IMR-90 (cell line): ENCODE data around the gene SUN5. TPM values are rescaled to one million over a fixed set of nuclear protein-coding genes. Genes with fewer than 3 reads are reported as not detected.

Source experiments
- ATAC-seq: fragments of 200-7000 bp; cut with Tn5 transposase; 2 replicates; pipeline ENCODE4 v1.9.1; 2020; ENCODE audit warnings: low read depth, mild to moderate bottlenecking, moderate library complexity
- BruUV-seq: library from RNA; stranded (reverse); fragments of 400-500 nt; replicated peaks from 2 replicates; lab custom pipeline; 2021; lab: Mats Ljungman, UMichigan
- CTCF ChIA-PET: fragments of 300-600 bp; formaldehyde crosslinking; extraction: SDS; loops from one replicate; lab custom pipeline; 2021; ENCODE audit warnings: antibody characterized with exemption; lab: Yijun Ruan, JAX
- POLR2A ChIA-PET: fragments of 300-600 bp; sonication (Branson Sonifier 250); formaldehyde crosslinking; loops from one replicate; lab custom pipeline; 2022; ENCODE audit warnings: antibody characterized with exemption; ENCODE audit not compliant: unreplicated experiment; lab: Charles Lee
- DNase-seq: peaks from one replicate; pipeline ENCODE4 v3.0.0; 2013
- H2AFZ ChIP-seq: replicated peaks from 2 replicates; pipeline ENCODE3; 2013; ENCODE audit warnings: low read length, mild to moderate bottlenecking; ENCODE audit not compliant: poor library complexity
- H2AK5ac ChIP-seq: 2 replicates; pipeline ENCODE4 v1.6.1; 2013; ENCODE audit warnings: low read depth, low read length, inconsistent platforms
- H2AK9ac ChIP-seq: replicated peaks from 2 replicates; pipeline ENCODE3; 2013; ENCODE audit warnings: mild to moderate bottlenecking, low read depth, low read length, moderate library complexity; ENCODE audit not compliant: poor library complexity
- H2BK120ac ChIP-seq: 2 replicates; pipeline ENCODE4 v1.6.1; 2013; ENCODE audit warnings: low read depth, low read length, inconsistent platforms
- H2BK15ac ChIP-seq: 3 replicates; pipeline ENCODE4 v1.6.1; 2013; ENCODE audit warnings: low read depth, low read length, inconsistent platforms
- H2BK20ac ChIP-seq: 2 replicates; pipeline ENCODE4 v1.6.1; 2013; ENCODE audit warnings: low read depth, mild to moderate bottlenecking, inconsistent platforms, low read length, moderate library complexity
- H2BK5ac ChIP-seq: 2 replicates; pipeline ENCODE4 v1.6.1; 2013; ENCODE audit warnings: mild to moderate bottlenecking, low read depth, low read length, inconsistent platforms; ENCODE audit not compliant: poor library complexity, severe bottlenecking
- H3K14ac ChIP-seq: replicated peaks from 2 replicates; pipeline ENCODE4 v1.6.1; 2013; ENCODE audit warnings: low read depth, low read length, inconsistent platforms
- H3K18ac ChIP-seq: 2 replicates; pipeline ENCODE4 v1.6.1; 2013; ENCODE audit warnings: low read depth, low read length, control low read depth
- H3K23ac ChIP-seq: 2 replicates; pipeline ENCODE4 v1.6.1; 2013; ENCODE audit warnings: low read depth, low read length, inconsistent platforms
- H3K27ac ChIP-seq: 2 replicates; pipeline ENCODE4 v1.5.1; 2013; ENCODE audit warnings: mild to moderate bottlenecking, control low read depth, low read length; ENCODE audit not compliant: insufficient read depth
- H3K27me3 ChIP-seq: 2 replicates; pipeline ENCODE4 v1.6.1; 2013; ENCODE audit warnings: low read length; ENCODE audit not compliant: control insufficient read depth, insufficient read depth
- H3K36me3 ChIP-seq: 2 replicates; pipeline ENCODE4 v1.6.1; 2013; ENCODE audit warnings: low read length, mixed read lengths; ENCODE audit not compliant: control insufficient read depth, insufficient read depth
- H3K4ac ChIP-seq: 2 replicates; pipeline ENCODE4 v1.6.1; 2013; ENCODE audit warnings: low read depth, low read length, inconsistent platforms
- H3K4me1 ChIP-seq: 2 replicates; pipeline ENCODE4 v1.6.1; 2013; ENCODE audit warnings: low read length, mixed read lengths; ENCODE audit not compliant: control insufficient read depth, insufficient read depth
- H3K4me2 ChIP-seq: 2 replicates; pipeline ENCODE4 v1.6.1; 2013; ENCODE audit warnings: low read depth, mild to moderate bottlenecking, control low read depth, low read length, moderate library complexity
- H3K4me3 ChIP-seq: 2 replicates; pipeline ENCODE4 v1.5.1; 2013; ENCODE audit warnings: low read depth, mild to moderate bottlenecking, control low read depth, low read length, moderate library complexity; ENCODE audit not compliant: insufficient read depth
- H3K56ac ChIP-seq: 2 replicates; pipeline ENCODE4 v1.6.1; 2013; ENCODE audit warnings: low read length, inconsistent platforms; ENCODE audit not compliant: insufficient read depth; ENCODE audit errors: extremely low read depth
- H3K79me1 ChIP-seq, 2 experiments: 2 replicates each; pipeline ENCODE4 v1.6.1; 2013; ENCODE audit warnings: low read length in 2 of 2, inconsistent platforms in 1 of 2, low read depth in 1 of 2
- H3K9ac ChIP-seq: 2 replicates; pipeline ENCODE4 v1.6.1; 2013; ENCODE audit warnings: low read depth, low read length, control low read depth
- H3K9me1 ChIP-seq: 2 replicates; pipeline ENCODE4 v1.6.1; 2013; ENCODE audit warnings: low read length, inconsistent platforms; ENCODE audit not compliant: insufficient read depth
- H3K9me3 ChIP-seq: 2 replicates; pipeline ENCODE4 v1.6.1; 2013; ENCODE audit warnings: low read length; ENCODE audit not compliant: control insufficient read depth, insufficient read depth
- H4K20me1 ChIP-seq: 2 replicates; pipeline ENCODE4 v1.6.1; 2013; ENCODE audit warnings: low read length, inconsistent platforms; ENCODE audit not compliant: insufficient read depth
- H4K5ac ChIP-seq: 2 replicates; pipeline ENCODE4 v1.6.1; 2013; ENCODE audit warnings: mild to moderate bottlenecking, low read depth, low read length, control low read depth
- H4K8ac ChIP-seq, 2 experiments: 2 replicates each; pipeline ENCODE4 v1.6.1; 2013; ENCODE audit warnings: low read depth in 2 of 2, low read length in 2 of 2, control low read depth in 1 of 2, inconsistent platforms in 1 of 2
- H4K91ac ChIP-seq: 2 replicates; pipeline ENCODE4 v1.6.1; 2013; ENCODE audit warnings: low read depth, low read length, inconsistent platforms; ENCODE audit not compliant: insufficient read depth
- BHLHE40 ChIP-seq: fragments of 150-350 bp; IDR thresholded peaks from 2 replicates; pipeline ENCODE4 v1.6.1; 2016; ENCODE audit warnings: mild to moderate bottlenecking, low read depth, low read length
- CEBPB ChIP-seq: IDR thresholded peaks from 2 replicates; pipeline ENCODE4 v1.6.1; 2012; ENCODE audit warnings: low read depth, low read length, improper control_type of control experiment
- MAFK ChIP-seq: IDR thresholded peaks from 2 replicates; pipeline ENCODE4 v1.6.1; 2012; ENCODE audit warnings: low read depth, low read length, improper control_type of control experiment
- MAZ ChIP-seq: IDR thresholded peaks from 2 replicates; pipeline ENCODE4 v1.6.1; 2012; ENCODE audit warnings: low read depth, mild to moderate bottlenecking, low read length, improper control_type of control experiment, moderate library complexity, borderline replicate concordance
- MXI1 ChIP-seq: IDR thresholded peaks from 2 replicates; pipeline ENCODE4 v1.6.1; 2012; ENCODE audit warnings: low read depth, mild to moderate bottlenecking, low read length, moderate library complexity, borderline replicate concordance
- NFE2L2 ChIP-seq: fragments of 150-350 bp; IDR thresholded peaks from 2 replicates; pipeline ENCODE4 v1.6.1; 2016; ENCODE audit warnings: low read depth, mild to moderate bottlenecking, low read length
- RAD21 ChIP-seq: IDR thresholded peaks from 2 replicates; pipeline ENCODE4 v1.6.1; 2012; ENCODE audit warnings: low read length, improper control_type of control experiment
- RCOR1 ChIP-seq: IDR thresholded peaks from 2 replicates; pipeline ENCODE4 v1.6.1; 2012; ENCODE audit warnings: mild to moderate bottlenecking, low read length, improper control_type of control experiment; ENCODE audit not compliant: insufficient replicate concordance
- RFX5 ChIP-seq: IDR thresholded peaks from 2 replicates; pipeline ENCODE4 v1.8.0; 2012; ENCODE audit warnings: low read depth, mild to moderate bottlenecking, low read length, moderate library complexity
- SMC3 ChIP-seq: fragments of 150-350 bp; IDR thresholded peaks from 2 replicates; pipeline ENCODE4 v1.6.1; 2016; ENCODE audit warnings: low read depth, mild to moderate bottlenecking, antibody characterized with exemption, low read length, moderate library complexity
- WGBS, 2 experiments: methylation state at CpG; one replicate each; pipeline versions ENCODE4 v1.1.5 to v1.1.7; 2013; ENCODE audit warnings: missing lambda C conversion rate in 2 of 2; ENCODE audit not compliant: insufficient read length in 1 of 2; ENCODE audit errors: extremely low coverage in 2 of 2; 5-methylcytosine and 5-hydroxymethylcytosine counted together
- dilution Hi-C: fragments of 300-500 bp; cut with HindIII; formaldehyde crosslinking; loops from one replicate; pipeline ENCODE4 v1.14.3; 2018; ENCODE audit warnings: low sequenced_read_pairs; ENCODE audit not compliant: unreplicated experiment
- in situ Hi-C: fragments of 300-500 bp; cut with MboI; formaldehyde crosslinking; loops from 3 replicates; pipeline ENCODE4 v1.14.3; 2019; ENCODE audit warnings: low sequenced_read_pairs, inconsistent platforms, mixed read lengths
- intact Hi-C: fragments of 100-400 bp; cut with micrococcal nuclease; formaldehyde crosslinking; loops from 2 replicates; pipeline ENCODE4 v1.10.0; 2022
- polyA plus RNA-seq, 3 experiments: library from polyadenylated mRNA; depleted of rRNA; stranded (reverse); fragments of >200 nt; gene quantifications; 2 replicates each; pipeline ENCODE4 v1.2.3, GENCODE V29; 2012; ENCODE audit warnings: low replicate concordance in 1 of 3
- total RNA-seq: library from RNA; depleted of rRNA; stranded (reverse); fragments of >200 nt; gene quantifications from 2 replicates; pipeline ENCODE4 v1.2.3, GENCODE V29; 2012
- TF ChIP-seq, protein P1 (sequence below): fragments of 150-350 bp; IDR thresholded peaks from 2 replicates; pipeline ENCODE4 v1.6.1; 2017; ENCODE audit warnings: mild to moderate bottlenecking, antibody characterized with exemption, low read length, low read depth
- TF ChIP-seq, protein P2 (sequence below): fragments of 150-350 bp; IDR thresholded peaks from 2 replicates; pipeline ENCODE4 v1.6.1; 2016; ENCODE audit warnings: low read depth, mild to moderate bottlenecking, low read length, moderate library complexity, borderline replicate concordance
- TF ChIP-seq, protein P3 (sequence below): conservative IDR thresholded peaks from 2 replicates; pipeline ENCODE4 v1.5.1; 2012; ENCODE audit warnings: mild to moderate bottlenecking, low read depth, low read length, improper control_type of control experiment

Gene SUN5
- total and polyA plus RNA-seq, 2 of the 4 experiments (the other 2 are of a cell fraction): not detected

DNA sequence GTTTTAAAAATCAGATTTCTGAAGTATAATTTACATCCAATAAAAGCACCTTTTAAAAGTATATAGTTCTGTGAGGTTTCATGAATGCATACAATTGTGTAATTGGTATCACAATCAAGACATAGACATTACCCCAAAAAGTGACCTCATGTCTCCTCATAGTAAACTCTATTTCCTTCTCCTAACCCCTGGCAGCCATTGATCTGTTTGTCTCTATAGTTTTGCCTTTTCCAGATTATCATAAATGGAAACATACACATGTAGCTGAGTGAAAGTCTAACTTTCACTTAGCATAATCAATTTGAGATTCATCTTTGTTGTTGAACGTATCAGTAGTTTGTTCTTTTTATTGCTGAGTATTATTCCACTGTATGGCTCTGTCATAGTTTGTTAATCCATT, 57.6 kb downstream of the SUN5 start:
- in situ Hi-C loops: loop anchor here (10.0 kb wide), 1 partner anchor 162 kb away; no protein-coding TSS in a partner anchor
- no peaks in the 10 kb centered on the region for H3K36me3 ChIP-seq
- no peaks in the 10 kb centered on the region for H3K9me1 ChIP-seq
- H3K9ac ChIP-seq: no peak overlapping the region
- no CpG with 5 or more reads among the region's 1 CpG for WGBS, 2 experiments
- H2BK120ac ChIP-seq: no peak overlapping the region
- no peak overlapping the region for H3K4ac ChIP-seq
- H3K27ac ChIP-seq: no peak overlapping the region
- no peak overlapping the region for H4K91ac ChIP-seq
- ATAC-seq: no peak
- H3K23ac ChIP-seq: no peak overlapping the region
- no peak overlapping the region for H2AK9ac ChIP-seq
- no peak overlapping the region for H3K18ac ChIP-seq
- no peak overlapping the region for H2AK5ac ChIP-seq
- no peak overlapping the region for H3K14ac ChIP-seq
- no peak overlapping the region for H4K8ac ChIP-seq
- no peak overlapping the region for H2AFZ ChIP-seq
- BruUV-seq: no TSS peak
- intact Hi-C loops: loop anchor here (10.0 kb wide), 1 partner anchor 272 kb away; the partner anchor contains the start of gene C20orf203
- ChIA-PET CTCF (interaction anchor here (0.8 to 1.2 kb wide), 4 partner anchors 23 to 158 kb away, joined by 3 to 5 read pairs (median 3); no protein-coding TSS in a partner anchor), POLR2A (no interaction called here)
- no peaks in the 10 kb centered on the region for H3K79me1 ChIP-seq
- H3K4me2 ChIP-seq: no peak overlapping the region
- H4K5ac ChIP-seq: no peak overlapping the region
- H2BK20ac ChIP-seq: no peak overlapping the region
- no peak overlapping the region for H2BK15ac ChIP-seq
- dilution Hi-C loops: no loop called here
- no peak overlapping the region for H3K56ac ChIP-seq
- H4K20me1 ChIP-seq: no peaks in the 10 kb centered on the region
- no peak for DNase-seq
- no peaks in the 10 kb centered on the region for H3K9me3 ChIP-seq
- H3K4me3 ChIP-seq: no peak overlapping the region
- no peak overlapping the region for H2BK5ac ChIP-seq
- H3K4me1 ChIP-seq: no peaks in the 10 kb centered on the region
- peaks cover 10% of the 10 kb centered on the region for H3K27me3 ChIP-seq
- TF ChIP-seq NFE2L2 (no peak), RFX5 (no peak), RAD21 (no peak), CEBPB (no peak), BHLHE40 (no peak), MAFK (no peak), SMC3 (no peak), MAZ (no peak), RCOR1 (no peak), MXI1 (no peak)
- TF ChIP-seq, protein P1, sequence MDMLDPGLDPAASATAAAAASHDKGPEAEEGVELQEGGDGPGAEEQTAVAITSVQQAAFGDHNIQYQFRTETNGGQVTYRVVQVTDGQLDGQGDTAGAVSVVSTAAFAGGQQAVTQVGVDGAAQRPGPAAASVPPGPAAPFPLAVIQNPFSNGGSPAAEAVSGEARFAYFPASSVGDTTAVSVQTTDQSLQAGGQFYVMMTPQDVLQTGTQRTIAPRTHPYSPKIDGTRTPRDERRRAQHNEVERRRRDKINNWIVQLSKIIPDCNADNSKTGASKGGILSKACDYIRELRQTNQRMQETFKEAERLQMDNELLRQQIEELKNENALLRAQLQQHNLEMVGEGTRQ: no peak
- TF ChIP-seq, protein P2, sequence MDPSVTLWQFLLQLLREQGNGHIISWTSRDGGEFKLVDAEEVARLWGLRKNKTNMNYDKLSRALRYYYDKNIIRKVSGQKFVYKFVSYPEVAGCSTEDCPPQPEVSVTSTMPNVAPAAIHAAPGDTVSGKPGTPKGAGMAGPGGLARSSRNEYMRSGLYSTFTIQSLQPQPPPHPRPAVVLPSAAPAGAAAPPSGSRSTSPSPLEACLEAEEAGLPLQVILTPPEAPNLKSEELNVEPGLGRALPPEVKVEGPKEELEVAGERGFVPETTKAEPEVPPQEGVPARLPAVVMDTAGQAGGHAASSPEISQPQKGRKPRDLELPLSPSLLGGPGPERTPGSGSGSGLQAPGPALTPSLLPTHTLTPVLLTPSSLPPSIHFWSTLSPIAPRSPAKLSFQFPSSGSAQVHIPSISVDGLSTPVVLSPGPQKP: no peak
- TF ChIP-seq, protein P3, sequence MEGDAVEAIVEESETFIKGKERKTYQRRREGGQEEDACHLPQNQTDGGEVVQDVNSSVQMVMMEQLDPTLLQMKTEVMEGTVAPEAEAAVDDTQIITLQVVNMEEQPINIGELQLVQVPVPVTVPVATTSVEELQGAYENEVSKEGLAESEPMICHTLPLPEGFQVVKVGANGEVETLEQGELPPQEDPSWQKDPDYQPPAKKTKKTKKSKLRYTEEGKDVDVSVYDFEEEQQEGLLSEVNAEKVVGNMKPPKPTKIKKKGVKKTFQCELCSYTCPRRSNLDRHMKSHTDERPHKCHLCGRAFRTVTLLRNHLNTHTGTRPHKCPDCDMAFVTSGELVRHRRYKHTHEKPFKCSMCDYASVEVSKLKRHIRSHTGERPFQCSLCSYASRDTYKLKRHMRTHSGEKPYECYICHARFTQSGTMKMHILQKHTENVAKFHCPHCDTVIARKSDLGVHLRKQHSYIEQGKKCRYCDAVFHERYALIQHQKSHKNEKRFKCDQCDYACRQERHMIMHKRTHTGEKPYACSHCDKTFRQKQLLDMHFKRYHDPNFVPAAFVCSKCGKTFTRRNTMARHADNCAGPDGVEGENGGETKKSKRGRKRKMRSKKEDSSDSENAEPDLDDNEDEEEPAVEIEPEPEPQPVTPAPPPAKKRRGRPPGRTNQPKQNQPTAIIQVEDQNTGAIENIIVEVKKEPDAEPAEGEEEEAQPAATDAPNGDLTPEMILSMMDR: no peak
